CD4-positive, alpha-beta T cell treated with Interleukin-6 at 100 ng/mL for 8 hours (primary cell): Measurements from ENCODE around the gene LRRC63.
"Not testable (repeated sequence)": the region's sequence is repeated elsewhere in the genome, so short reads cannot be mapped to it uniquely, and the experiment has no call there.

Experiments used
- DNase-seq: peaks from one replicate; pipeline ENCODE4 v3.0.0-alpha.2; 2020; ENCODE audit warnings: mixed read lengths, low spot score

The LRRC63 gene

GRCh38 chr13:46181840-46182490 lies 29.8 kb upstream of the LRRC63 start, which contains the start of gene LCP1:
Gene LCP1 (minus strand): TSS chr13:46182177. CDS start chr13:46159662, 22,515 bp downstream.
- peak; percentile 90 for DNase-seq

GRCh38 chr13:46182491-46182877 lies 29.2 kb upstream of the LRRC63 start:
- DNase-seq: no peak

- no peak for DNase-seq
Measured at GRCh38 chr13:46183018-46183946, 28.4 kb upstream of the LRRC63 start.

- DNase-seq: peak; percentile 74
Measured at GRCh38 chr13:46184277-46184699, 27.4 kb upstream of the LRRC63 start.

- no peak for DNase-seq
Measured at GRCh38 chr13:46185634-46186033, 26.1 kb upstream of the LRRC63 start.

- no peak for DNase-seq
Measured at GRCh38 chr13:46192412-46192811, 19.3 kb upstream of the LRRC63 start.

GRCh38 chr13:46195016-46195415 lies 16.7 kb upstream of the LRRC63 start:
- DNase-seq: no peak

- no peak for DNase-seq
Measured at GRCh38 chr13:46197299-46198048, 14.3 kb upstream of the LRRC63 start.

GRCh38 chr13:46198696-46199193 lies 13.0 kb upstream of the LRRC63 start:
- DNase-seq: no peak

GRCh38 chr13:46202188-46202795 lies 9.4 kb upstream of the LRRC63 start:
- peak; percentile 40 for DNase-seq

GRCh38 chr13:46202966-46203365 lies 8.8 kb upstream of the LRRC63 start:
- DNase-seq: no peak

GRCh38 chr13:46206143-46206542 lies 5.6 kb upstream of the LRRC63 start:
- no peak for DNase-seq

- DNase-seq: no peak
Measured at GRCh38 chr13:46207828-46208227, 3.9 kb upstream of the LRRC63 start.

GRCh38 chr13:46210362-46211083 lies 1.2 kb upstream of the LRRC63 start:
- no peak for DNase-seq

- peak; percentile 36 for DNase-seq
Measured at GRCh38 chr13:46211116-46211482, 629 bp upstream of the LRRC63 start.

GRCh38 chr13:46213242-46213641 lies 1.5 kb downstream of the LRRC63 start:
- DNase-seq: no peak

GRCh38 chr13:46214741-46215140 lies 3.0 kb downstream of the LRRC63 start:
- DNase-seq: not testable (repeated sequence)

- peak; percentile 19 for DNase-seq
Measured at GRCh38 chr13:46220234-46220633, 8.5 kb downstream of the LRRC63 start.

GRCh38 chr13:46229251-46229650 lies 17.5 kb downstream of the LRRC63 start:
- DNase-seq: no peak

GRCh38 chr13:46232281-46232680 lies 20.6 kb downstream of the LRRC63 start:
- no peak for DNase-seq

- DNase-seq: no peak
Measured at GRCh38 chr13:46235286-46235685, 23.6 kb downstream of the LRRC63 start.
